B cell (primary cell): ENCODE data around the gene GGACT. TPM values are rescaled to one million over a fixed set of nuclear protein-coding genes. Genes with fewer than 3 reads are reported as not detected.

Source experiments
- ATAC-seq: fragments of 200-7000 bp; cut with Tn5 transposase; one replicate; pipeline ENCODE4 v1.10.0; 2021; ENCODE audit warnings: low read depth, mild to moderate bottlenecking, moderate number of reproducible peaks, moderate library complexity
- CTCF ChIA-PET: fragments of 350-600 bp; sonication (Branson Sonifier 250); formaldehyde crosslinking; loops from one replicate; lab custom pipeline; 2021; ENCODE audit warnings: antibody characterized with exemption, inconsistent platforms; lab: Charles Lee
- POLR2A ChIA-PET: fragments of 350-600 bp; sonication (Branson Sonifier 250); formaldehyde crosslinking; loops from one replicate; lab custom pipeline; 2021; ENCODE audit warnings: antibody characterized with exemption; lab: Charles Lee
- DNase-seq: peaks from one replicate; pipeline ENCODE4 v3.0.0; 2013
- H2AFZ ChIP-seq: 2 replicates; pipeline ENCODE4 v1.6.1; 2012; ENCODE audit warnings: mild to moderate bottlenecking, low read depth, low read length; ENCODE audit not compliant: insufficient read depth, poor library complexity, severe bottlenecking
- H3K27ac ChIP-seq, 2 donors: 1 replicate in 1 of 2; 2 replicates in 1 of 2; pipeline ENCODE4 v1.5.1; 2012 to 2013; ENCODE audit warnings: low read length in 2 of 2, mild to moderate bottlenecking in 2 of 2, moderate library complexity in 1 of 2
- H3K27me3 ChIP-seq, 4 experiments: fragments of 200-600 bp in 1 of 4; sonication (generic) in 1 of 4; replicated peaks in 1 of 4; 1 replicate in 2 of 4; 2 replicates in 2 of 4; pipeline versions ENCODE4 v1.6.1 to v1.7.0; 2013 to 2016; ENCODE audit warnings: low read length in 3 of 4, mild to moderate bottlenecking in 2 of 4, mixed read lengths in 1 of 4, moderate library complexity in 1 of 4; ENCODE audit not compliant: insufficient read depth in 4 of 4, control insufficient read depth in 3 of 4; ENCODE audit errors: control extremely low read depth in 1 of 4
- H3K36me3 ChIP-seq, 2 experiments: replicated peaks in 1 of 2; 1 replicate in 1 of 2; 2 replicates in 1 of 2; pipeline versions ENCODE4 v1.6.1 to v1.7.1; 2013; ENCODE audit warnings: low read length in 1 of 2; ENCODE audit not compliant: insufficient read depth in 2 of 2, control insufficient read depth in 1 of 2; ENCODE audit errors: control extremely low read depth in 1 of 2, extremely low read depth in 1 of 2
- H3K4me1 ChIP-seq, 2 donors: fragments of 200-600 bp in 1 of 2; sonication (generic) in 1 of 2; 1 replicate in 1 of 2; 2 replicates in 1 of 2; pipeline versions ENCODE4 v1.5.1 to v1.6.1; 2013 to 2017; ENCODE audit warnings: low read length in 2 of 2; ENCODE audit not compliant: control insufficient read depth in 2 of 2, insufficient read depth in 2 of 2
- H3K4me2 ChIP-seq: replicated peaks from 2 replicates; pipeline ENCODE3; 2012; ENCODE audit warnings: mild to moderate bottlenecking, low read depth, low read length; ENCODE audit not compliant: poor library complexity, severe bottlenecking
- H3K4me3 ChIP-seq, 5 experiments: fragments of 200-600 bp in 1 of 5; sonication (generic) in 1 of 5; 1 replicate in 3 of 5; 2 replicates in 2 of 5; pipeline versions ENCODE4 v1.5.1 to v1.7.0; 2011 to 2016; ENCODE audit warnings: low read length in 4 of 5, mild to moderate bottlenecking in 4 of 5, low read depth in 2 of 5, control low read depth in 1 of 5, moderate library complexity in 1 of 5; ENCODE audit not compliant: insufficient read depth in 1 of 5; ENCODE audit errors: control extremely low read depth in 1 of 5, extremely low read depth in 1 of 5
- H3K79me2 ChIP-seq: fragments of 200-600 bp; sonication (generic); one replicate; pipeline ENCODE4 v1.6.0; 2016; ENCODE audit warnings: low read length; ENCODE audit not compliant: control insufficient read depth, insufficient read depth
- H3K9ac ChIP-seq: fragments of 200-600 bp; sonication (generic); 2 replicates; pipeline ENCODE4 v1.6.1; 2017; ENCODE audit warnings: mild to moderate bottlenecking, low read length, moderate library complexity
- H3K9me3 ChIP-seq, 3 donors: one replicate each; pipeline versions ENCODE4 v1.6.1 to v1.7.1; 2013; ENCODE audit warnings: low read length in 2 of 3; ENCODE audit not compliant: control insufficient read depth in 2 of 3, insufficient read depth in 1 of 3; ENCODE audit errors: control extremely low read depth in 1 of 3
- H4K20me1 ChIP-seq: 2 replicates; pipeline ENCODE4 v1.6.0; 2012; ENCODE audit warnings: mild to moderate bottlenecking, low read length; ENCODE audit not compliant: insufficient read depth, control insufficient read depth, poor library complexity, severe bottlenecking
- H3K27ac Mint-ChIP-seq: one replicate; pipeline ENCODE4 v1.8.0; 2021; ENCODE audit warnings: mixed read lengths
- H3K27me3 Mint-ChIP-seq: one replicate; pipeline ENCODE4 v1.8.0; 2021; ENCODE audit warnings: mixed read lengths
- H3K4me1 Mint-ChIP-seq: one replicate; pipeline ENCODE4 v1.8.0; 2021; ENCODE audit warnings: mixed read lengths
- H3K4me3 Mint-ChIP-seq: one replicate; pipeline ENCODE4 v1.8.0; 2021; ENCODE audit warnings: mixed read lengths
- H3K9me3 Mint-ChIP-seq: one replicate; pipeline ENCODE4 v1.8.0; 2022; ENCODE audit warnings: mixed read lengths; ENCODE audit not compliant: insufficient read depth
- CTCF ChIP-seq: fragments of 200-600 bp; IDR thresholded peaks from one replicate; pipeline ENCODE4 v1.8.0; 2022; ENCODE audit warnings: antibody characterized with exemption, mild to moderate bottlenecking
- EZH2 ChIP-seq: IDR thresholded peaks from 2 replicates; pipeline ENCODE4 v1.6.1; 2012; ENCODE audit warnings: borderline replicate concordance, low read depth, mild to moderate bottlenecking, moderate library complexity, low read length; ENCODE audit not compliant: insufficient read depth, poor library complexity, severe bottlenecking
- WGBS: methylation state at CpG from one replicate; pipeline ENCODE4 v1.1.5; 2013; ENCODE audit warnings: missing lambda C conversion rate; ENCODE audit not compliant: insufficient coverage; 5-methylcytosine and 5-hydroxymethylcytosine counted together
- intact Hi-C: fragments of 100-400 bp; cut with micrococcal nuclease; formaldehyde crosslinking; loops from one replicate; pipeline ENCODE4 v1.10.0; 2022
- polyA plus RNA-seq: library from polyadenylated mRNA; depleted of rRNA; stranded (reverse); fragments of >200 nt; gene quantifications from 2 replicates; pipeline ENCODE4 v1.2.3, GENCODE V29; 2012
- total RNA-seq, 2 donors: library from RNA; stranded (reverse); fragments of 120-200 nt in 1 of 2; gene quantifications; 1 replicate in 1 of 2; 2 replicates in 1 of 2; pipeline versions ENCODE4 v1.2.3 to v1.2.4, GENCODE V29; 2013 to 2022

Gene GGACT
- total and polyA plus RNA-seq, 2 donors (not counting 1 experiment from before 2014, with no cell fraction given) = 3.2 to 3.5 TPM

- H3K4me3 ChIP-seq = no peak overlapping the region
- no peaks in the 10 kb centered on the region for H3K36me3 ChIP-seq
- Mint-ChIP-seq H3K9me3 (no peaks in the 10 kb centered on the region), H3K4me3 (no peak overlapping the region), H3K27ac (no peak overlapping the region), H3K4me1 (no peaks in the 10 kb centered on the region), H3K27me3 (no peaks in the 10 kb centered on the region)
- H3K9me3 ChIP-seq = peaks cover 0 to 13% (median 0%) of the 10 kb centered on the region in 3 donors
- over 99% methylated on average over 13 of the region's 16 CpGs for WGBS
- CTCF ChIA-PET = no interaction called here
- no peaks in the 10 kb centered on the region for H3K4me1 ChIP-seq
- no peak overlapping the region for H2AFZ ChIP-seq
- no peaks in the 10 kb centered on the region for H4K20me1 ChIP-seq
- no peaks in the 10 kb centered on the region for H3K27me3 ChIP-seq
- TF ChIP-seq CTCF = no peak
- no peak for TF ChIP-seq EZH2
- POLR2A ChIA-PET = no interaction called here
- H3K79me2 ChIP-seq = no peaks in the 10 kb centered on the region
- intact Hi-C loops = no loop called here
- H3K4me2 ChIP-seq = no peak overlapping the region
- no peak for DNase-seq
- H3K9ac ChIP-seq = no peak overlapping the region
- no peak overlapping the region for H3K27ac ChIP-seq
- ATAC-seq = no peak
These were observed 53.0 kb downstream of the GGACT start for GRCh38 chr13:100535426-100536135.

GRCh38 chr13:100534911-100535310, 53.7 kb downstream of the GGACT start:
- no peaks in the 10 kb centered on the region for H3K9me3 Mint-ChIP-seq
- H3K36me3 ChIP-seq = no peaks in the 10 kb centered on the region
- ChIA-PET CTCF (interaction anchor here (1.5 kb wide), 1 partner anchor 20 kb away, joined by 4 read pairs; no protein-coding TSS in a partner anchor), POLR2A (no interaction called here)
- intact Hi-C loops = no loop called here
- no peak overlapping the region for H3K27ac Mint-ChIP-seq
- H3K27me3 ChIP-seq = no peaks in the 10 kb centered on the region
- no peak overlapping the region for H3K27ac ChIP-seq
- no peaks in the 10 kb centered on the region for H3K27me3 Mint-ChIP-seq
- DNase-seq = no peak
- no peaks in the 10 kb centered on the region for H3K4me1 Mint-ChIP-seq
- H3K4me3 Mint-ChIP-seq = no peak overlapping the region
- ATAC-seq = no peak
- H4K20me1 ChIP-seq = no peaks in the 10 kb centered on the region
- TF ChIP-seq EZH2 (no peak), CTCF (no peak)
- H3K79me2 ChIP-seq = no peaks in the 10 kb centered on the region
- H2AFZ ChIP-seq = no peak overlapping the region
- H3K9me3 ChIP-seq = peaks cover 0 to 13% (median 0%) of the 10 kb centered on the region in 3 donors
- H3K4me3 ChIP-seq = no peak overlapping the region
- no peak overlapping the region for H3K9ac ChIP-seq
- no peaks in the 10 kb centered on the region for H3K4me1 ChIP-seq
- no peak overlapping the region for H3K4me2 ChIP-seq
- WGBS = 96% methylated on average over 6 of the region's 6 CpGs
